ENCODE data around the gene HRH1. TPM values are rescaled to one million over a fixed set of nuclear protein-coding genes. Genes with fewer than 3 reads are reported as not detected.

HRH1 gene
- total and polyA plus RNA-seq, 10 of the 15 experiments (the other 5 are each of a cell fraction or from before 2014, with no cell fraction given): not detected

- H3K4me1 ChIP-seq (ENCODE audit: control insufficient read depth, insufficient read depth, low read length): no peaks in the 10 kb centered on the region
- DNase-seq (ENCODE audit: low read depth, low spot score) (no peak), FAIRE-seq (no peak), ATAC-seq (no peak)
- H3K36me3 ChIP-seq (ENCODE audit: control insufficient read depth in 2 of 2, insufficient read depth in 2 of 2, low read length in 1 of 2): no peaks in the 10 kb centered on the region
- no peaks in the 10 kb centered on the region for H4K20me1 ChIP-seq (ENCODE audit: control insufficient read depth, insufficient read depth)
- H3K4me2 ChIP-seq (ENCODE audit: control insufficient read depth, insufficient read depth): no peak overlapping the region
- no peak overlapping the region for H3K9ac ChIP-seq (ENCODE audit: control insufficient read depth, insufficient read depth, low read length)
- ChIA-PET SMC1A (ENCODE audit: uncharacterized antibody, unreplicated experiment) (no interaction called here), CTCF (interaction anchor here (1.3 kb wide), 1 partner anchor 152 kb away, joined by 4 read pairs; no protein-coding TSS in a partner anchor), RAD21 (ENCODE audit: unreplicated experiment) (no interaction called here), POLR2A (no interaction called here)
- no peaks in the 10 kb centered on the region for H3K9me3 ChIP-seq (replicated peaks; ENCODE audit: control insufficient read depth, insufficient read depth, low read length)
- H3K27ac ChIP-seq (ENCODE audit: control insufficient read depth, insufficient read depth): no peak overlapping the region
- no peak for TF ChIP-seq BRCA1 (IDR thresholded peaks at IDR 0.05; ENCODE audit: low read depth, low read length)
- no peak for TF ChIP-seq ZBTB33 (IDR thresholded peaks at IDR 0.05)
- no peak for TF ChIP-seq RAD21 (IDR thresholded peaks at IDR 0.05; ENCODE audit: insufficient read depth, low read depth, low read length)
- TF ChIP-seq GABPA (IDR thresholded peaks at IDR 0.05; ENCODE audit: low read depth): no peak
- TF ChIP-seq KLF5 (IDR thresholded peaks at IDR 0.05; ENCODE audit: partially characterized antibody): no peak
- TF ChIP-seq SUZ12 (IDR thresholded peaks at IDR 0.05; ENCODE audit: unreplicated experiment): no peak
- TF ChIP-seq EGR1 (IDR thresholded peaks at IDR 0.05; ENCODE audit: borderline replicate concordance in 1 of 2, low read depth in 2 of 2, low read length in 2 of 2): no peak
- no peak for TF ChIP-seq IRF4 (IDR thresholded peaks at IDR 0.05; ENCODE audit: low read depth, low read length)
- no peak for TF ChIP-seq RB1 (IDR thresholded peaks at IDR 0.05; ENCODE audit: borderline replicate concordance)
- no peak for TF ChIP-seq NR2C1 (IDR thresholded peaks at IDR 0.05)
- no peak for TF ChIP-seq CREB1 (IDR thresholded peaks at IDR 0.05; ENCODE audit: low read depth)
- no peak for TF ChIP-seq NFXL1 (IDR thresholded peaks at IDR 0.05; ENCODE audit: borderline replicate concordance)
- no peak for TF ChIP-seq KDM1A (IDR thresholded peaks at IDR 0.05; ENCODE audit: borderline replicate concordance)
- TF ChIP-seq CBFB (IDR thresholded peaks at IDR 0.05; ENCODE audit: low read depth): no peak
- no peak for TF ChIP-seq CEBPB (IDR thresholded peaks at IDR 0.05; ENCODE audit: borderline replicate concordance in 1 of 2, low read depth in 2 of 2, low read length in 2 of 2)
- no peak for TF ChIP-seq ESRRA (IDR thresholded peaks at IDR 0.05; ENCODE audit: low read length)
- TF ChIP-seq MYC (IDR thresholded peaks at IDR 0.05; ENCODE audit: insufficient read depth, insufficient read length, insufficient replicate concordance, low read length, severe bottlenecking): no peak
- TF ChIP-seq STAT3 (IDR thresholded peaks at IDR 0.05; ENCODE audit: low read depth, low read length): no peak
- no peak for TF ChIP-seq BCL3 (IDR thresholded peaks at IDR 0.05; ENCODE audit: borderline replicate concordance, insufficient read depth, low read depth, low read length, poor library complexity, severe bottlenecking)
- 46% methylated on average over 9 of the region's 9 CpGs for WGBS (ENCODE audit: insufficient coverage, insufficient replicate concordance, low lambda C conversion rate, missing lambda C conversion rate)
- H3K4me3 ChIP-seq: no peak overlapping the region
- no TSS peak for BruUV-seq (replicated peaks)
- H2AFZ ChIP-seq (ENCODE audit: control insufficient read depth, low read depth, low read length): no peak overlapping the region
- peaks cover 0 to 5% of the 10 kb centered on the region in 2 experiments; a peak in 2 of 4 replicates for H3K27me3 ChIP-seq (replicated peaks in 1 of 2; ENCODE audit: control insufficient read depth in 2 of 2, insufficient read depth in 2 of 2, low read length in 1 of 2)
- in situ Hi-C loops (cut with MboI): no loop called here
- intact Hi-C loops (cut with micrococcal nuclease; ENCODE audit: unreplicated experiment): no loop called here
- no peaks in the 10 kb centered on the region for H3K79me2 ChIP-seq (ENCODE audit: control insufficient read depth, insufficient read depth, low read length)
These were observed 57.4 kb downstream of the HRH1 start for GRCh38 chr3:11211531-11212298.
